ENCODE data around the gene CLASP1. TPM values are rescaled to one million over a fixed set of nuclear protein-coding genes. Genes with fewer than 3 reads are reported as not detected.

CLASP1 gene
- total RNA-seq, 1 donor from 2014 or later, result 54.1 TPM

DNA sequence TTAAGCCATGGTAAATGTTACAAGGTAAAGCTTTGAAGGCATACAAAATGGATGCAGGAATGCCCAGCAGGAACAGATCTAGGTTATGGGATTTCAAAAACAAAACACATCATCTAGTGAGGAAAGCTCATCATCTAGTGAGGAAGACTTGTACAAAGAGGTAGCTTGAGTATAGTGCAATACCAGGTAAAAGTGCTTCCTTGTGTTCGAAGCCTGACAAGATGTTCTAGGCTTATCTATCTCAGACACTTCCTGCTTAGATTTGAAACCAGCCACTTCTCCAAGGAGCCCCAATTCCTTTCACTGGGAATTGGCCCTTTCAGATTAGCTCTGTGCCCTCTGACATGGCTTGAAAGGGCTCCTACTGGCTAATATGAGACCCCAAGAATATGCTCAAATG is 73.0 kb downstream of the CLASP1 start:
- Histone ChIP-seq H3K36me3 (ENCODE audit: control insufficient read depth, insufficient read depth, low read length) (no peaks in the 10 kb centered on the region), H3K4me3 (ENCODE audit: low read depth, low read length) (no peak overlapping the region), H3K27me3 (ENCODE audit: control insufficient read depth, insufficient read depth, low read length) (no peaks in the 10 kb centered on the region)
- TF ChIP-seq, protein P1, sequence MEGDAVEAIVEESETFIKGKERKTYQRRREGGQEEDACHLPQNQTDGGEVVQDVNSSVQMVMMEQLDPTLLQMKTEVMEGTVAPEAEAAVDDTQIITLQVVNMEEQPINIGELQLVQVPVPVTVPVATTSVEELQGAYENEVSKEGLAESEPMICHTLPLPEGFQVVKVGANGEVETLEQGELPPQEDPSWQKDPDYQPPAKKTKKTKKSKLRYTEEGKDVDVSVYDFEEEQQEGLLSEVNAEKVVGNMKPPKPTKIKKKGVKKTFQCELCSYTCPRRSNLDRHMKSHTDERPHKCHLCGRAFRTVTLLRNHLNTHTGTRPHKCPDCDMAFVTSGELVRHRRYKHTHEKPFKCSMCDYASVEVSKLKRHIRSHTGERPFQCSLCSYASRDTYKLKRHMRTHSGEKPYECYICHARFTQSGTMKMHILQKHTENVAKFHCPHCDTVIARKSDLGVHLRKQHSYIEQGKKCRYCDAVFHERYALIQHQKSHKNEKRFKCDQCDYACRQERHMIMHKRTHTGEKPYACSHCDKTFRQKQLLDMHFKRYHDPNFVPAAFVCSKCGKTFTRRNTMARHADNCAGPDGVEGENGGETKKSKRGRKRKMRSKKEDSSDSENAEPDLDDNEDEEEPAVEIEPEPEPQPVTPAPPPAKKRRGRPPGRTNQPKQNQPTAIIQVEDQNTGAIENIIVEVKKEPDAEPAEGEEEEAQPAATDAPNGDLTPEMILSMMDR (IDR thresholded peaks at IDR 0.05; ENCODE audit: insufficient read depth, low read length, poor library complexity, severe bottlenecking), result no peak
- DNase-seq (ENCODE audit: low read depth), result no peak

DNA sequence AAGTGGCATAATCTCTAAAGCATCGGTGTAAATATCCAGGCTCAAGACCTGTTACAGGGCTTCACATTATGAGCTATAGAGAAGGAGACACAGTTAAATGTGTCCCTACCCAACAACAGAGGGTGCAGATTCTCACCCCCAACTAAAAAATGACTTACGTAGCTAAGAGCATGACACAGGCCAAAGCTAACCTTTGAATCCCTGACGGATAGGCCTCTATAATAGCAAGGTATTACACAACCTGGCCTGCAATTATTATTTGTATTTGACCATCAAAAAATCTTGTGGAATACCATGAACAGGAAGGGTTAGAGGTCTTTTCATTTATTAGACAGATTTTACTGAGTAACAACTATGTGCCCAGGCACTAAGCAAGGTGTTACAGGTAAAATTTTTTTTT is 73.5 kb downstream of the CLASP1 start:
- H3K36me3 ChIP-seq (ENCODE audit: control insufficient read depth, insufficient read depth, low read length), result no peaks in the 10 kb centered on the region
- H3K4me3 ChIP-seq (ENCODE audit: low read depth, low read length), result no peak overlapping the region
- H3K27me3 ChIP-seq (ENCODE audit: control insufficient read depth, insufficient read depth, low read length), result no peaks in the 10 kb centered on the region
- DNase-seq (ENCODE audit: low read depth), result no peak
- TF ChIP-seq, protein P1 (IDR thresholded peaks at IDR 0.05; ENCODE audit: insufficient read depth, low read length, poor library complexity, severe bottlenecking), result no peak

DNA sequence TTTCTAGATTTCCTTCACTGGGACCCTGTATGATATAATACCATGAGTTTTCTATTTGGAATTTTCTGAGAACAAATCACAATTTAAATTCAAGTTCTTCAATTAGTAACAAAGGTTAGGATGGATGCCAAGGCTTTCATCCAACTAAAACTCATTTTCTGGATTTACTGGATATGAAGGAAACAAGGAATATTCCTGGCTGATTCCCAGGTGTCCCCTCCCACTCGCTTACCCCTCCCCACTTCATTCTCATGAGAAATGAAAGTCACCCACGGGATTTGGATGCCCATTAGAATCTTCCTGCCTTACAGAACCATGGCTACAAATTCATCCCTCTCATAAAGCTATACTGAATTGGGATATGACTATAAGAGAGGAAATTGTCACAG is 78.6 kb downstream of the CLASP1 start:
- Histone ChIP-seq H3K27me3 (ENCODE audit: control insufficient read depth, insufficient read depth, low read length) (no peaks in the 10 kb centered on the region), H3K4me3 (ENCODE audit: low read depth, low read length) (no peak overlapping the region)
- DNase-seq (ENCODE audit: low read depth), result no peak

DNA sequence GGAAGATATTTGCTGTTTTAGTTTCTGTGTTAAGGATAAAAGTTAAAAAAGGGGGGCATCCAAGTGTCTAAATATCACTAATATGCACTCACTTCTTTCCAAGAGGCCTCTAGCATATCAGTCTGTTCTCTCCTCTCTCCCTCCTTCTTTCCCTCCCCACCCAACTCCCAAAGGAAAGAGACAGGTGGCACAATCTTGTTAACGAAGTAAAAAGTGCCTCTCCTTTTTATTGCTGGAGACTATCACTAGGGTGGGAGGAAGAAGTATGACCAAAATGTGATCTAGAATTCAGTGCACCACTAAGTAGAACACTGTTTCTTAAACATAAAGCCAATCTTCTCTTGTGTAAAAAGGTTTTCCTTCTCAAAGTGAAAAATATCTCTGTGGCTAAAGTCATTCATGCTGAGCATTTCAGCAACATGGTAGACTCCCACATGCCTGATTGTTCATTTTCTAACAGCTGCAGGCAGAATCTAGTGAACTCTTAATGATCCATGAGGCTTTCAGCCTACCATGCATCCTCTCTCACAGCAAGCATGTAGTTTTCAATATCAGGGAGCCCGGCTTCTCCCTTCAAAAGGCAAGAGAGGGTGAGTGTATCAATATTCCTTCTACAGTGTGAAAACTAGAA is 79.1 kb downstream of the CLASP1 start:
- no peaks in the 10 kb centered on the region for H3K36me3 ChIP-seq (ENCODE audit: control insufficient read depth, insufficient read depth, low read length)
- no peak overlapping the region for H3K4me3 ChIP-seq (ENCODE audit: low read depth, low read length)
- peak; percentile 38 for DNase-seq (ENCODE audit: low read depth)
- TF ChIP-seq, protein P1 (IDR thresholded peaks at IDR 0.05; ENCODE audit: insufficient read depth, low read length, poor library complexity, severe bottlenecking), result no peak
- H3K27me3 ChIP-seq (ENCODE audit: control insufficient read depth, insufficient read depth, low read length), result no peaks in the 10 kb centered on the region

More for the DNA sequence above, 78.6 kb downstream of the CLASP1 start:
- TF ChIP-seq, protein P1 (IDR thresholded peaks at IDR 0.05; ENCODE audit: insufficient read depth, low read length, poor library complexity, severe bottlenecking), result no peak
- no peaks in the 10 kb centered on the region for H3K36me3 ChIP-seq (ENCODE audit: control insufficient read depth, insufficient read depth, low read length)

DNA sequence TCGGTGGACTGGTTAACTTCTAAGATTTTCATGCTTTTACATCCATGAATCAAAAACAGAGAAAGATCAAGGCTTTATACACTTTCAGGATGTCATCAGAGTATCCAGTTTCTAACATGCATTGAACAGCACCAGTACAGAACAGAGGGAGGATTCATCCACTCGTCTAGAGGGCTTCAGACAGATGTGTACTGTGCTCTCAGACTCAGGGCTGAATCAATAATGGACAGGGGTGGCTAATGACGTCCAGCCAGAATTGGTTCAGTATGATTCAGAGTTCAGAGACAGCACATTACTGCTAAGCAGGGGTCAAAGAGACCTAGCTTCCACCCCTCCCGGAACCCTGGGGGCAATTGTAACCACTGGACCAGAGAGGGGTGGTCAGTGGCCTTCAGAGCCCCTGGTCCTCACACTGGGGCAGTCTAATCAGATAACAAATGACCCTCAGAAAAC is 81.3 kb downstream of the CLASP1 start:
- Histone ChIP-seq H3K4me3 (ENCODE audit: low read depth, low read length) (no peak overlapping the region), H3K36me3 (ENCODE audit: control insufficient read depth, insufficient read depth, low read length) (no peaks in the 10 kb centered on the region), H3K27me3 (ENCODE audit: control insufficient read depth, insufficient read depth, low read length) (no peaks in the 10 kb centered on the region)
- TF ChIP-seq, protein P1 (IDR thresholded peaks at IDR 0.05; ENCODE audit: insufficient read depth, low read length, poor library complexity, severe bottlenecking), result no peak
- DNase-seq (ENCODE audit: low read depth), result no peak

DNA sequence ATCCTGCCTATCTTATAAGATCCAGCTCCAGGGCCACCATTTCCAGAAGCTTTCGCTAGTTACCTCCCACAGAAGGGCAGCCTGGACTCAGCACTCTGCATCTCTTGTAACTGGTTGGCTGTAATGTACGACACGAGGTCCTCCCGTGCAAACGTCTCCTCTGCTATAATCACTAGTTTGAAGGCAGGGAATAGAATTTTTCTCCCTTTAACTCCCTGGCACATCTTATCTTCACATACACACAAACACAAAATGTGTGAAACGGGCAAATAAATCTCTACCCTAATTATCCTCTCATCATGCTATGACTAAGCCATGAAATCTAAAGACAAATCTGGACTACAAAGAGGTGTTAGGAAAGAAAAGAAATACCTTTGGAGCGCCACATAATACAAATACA is 81.8 kb downstream of the CLASP1 start:
- DNase-seq (ENCODE audit: low read depth), result no peak
- Histone ChIP-seq H3K27me3 (ENCODE audit: control insufficient read depth, insufficient read depth, low read length) (no peaks in the 10 kb centered on the region), H3K36me3 (ENCODE audit: control insufficient read depth, insufficient read depth, low read length) (no peaks in the 10 kb centered on the region), H3K4me3 (ENCODE audit: low read depth, low read length) (no peak overlapping the region)
- TF ChIP-seq, protein P1 (IDR thresholded peaks at IDR 0.05; ENCODE audit: insufficient read depth, low read length, poor library complexity, severe bottlenecking), result no peak
